Naive thymus-derived CD4-positive, alpha-beta T cell (primary cell): ENCODE results near the gene ANKH. TPM values are rescaled to one million over a fixed set of nuclear protein-coding genes. Genes with fewer than 3 reads are reported as not detected.

Experiments
- ATAC-seq: fragments of 150-1000 bp; cut with Tn5 transposase; 2 replicates; pipeline ENCODE4 v1.10.0; 2021; ENCODE audit warnings: mild to moderate bottlenecking, moderate library complexity
- CTCF ChIA-PET: fragments of 350-600 bp; sonication (Branson Sonifier 250); formaldehyde crosslinking; loops from one replicate; lab custom pipeline; 2021; ENCODE audit warnings: antibody characterized with exemption; lab: Charles Lee
- POLR2A ChIA-PET: fragments of 350-600 bp; sonication (Branson Sonifier 250); formaldehyde crosslinking; loops from one replicate; lab custom pipeline; 2021; ENCODE audit warnings: antibody characterized with exemption, inconsistent platforms; lab: Charles Lee
- DNase-seq, 9 donors: peaks; one replicate each; pipeline versions ENCODE4 v3.0.0 to v3.0.0-alpha.2; 2020 to 2022; ENCODE audit warnings: mixed read lengths in 1 of 9
- H3K27ac ChIP-seq: one replicate; pipeline ENCODE4 v1.7.0; 2013; ENCODE audit warnings: mild to moderate bottlenecking, low read depth, low read length, moderate library complexity
- H3K27me3 ChIP-seq, 2 donors: one replicate each; pipeline ENCODE4 v1.7.0; 2013; ENCODE audit warnings: low read length in 2 of 2, mild to moderate bottlenecking in 2 of 2, moderate library complexity in 2 of 2; ENCODE audit not compliant: control insufficient read depth in 2 of 2, insufficient read depth in 2 of 2
- H3K36me3 ChIP-seq, 3 experiments: 1 replicate in 2 of 3; 2 replicates in 1 of 3; pipeline ENCODE4 v1.7.0; 2013; ENCODE audit warnings: low read length in 3 of 3, mild to moderate bottlenecking in 3 of 3, moderate library complexity in 1 of 3; ENCODE audit not compliant: insufficient read depth in 3 of 3, control insufficient read depth in 2 of 3
- H3K4me1 ChIP-seq, 2 donors: one replicate each; pipeline ENCODE4 v1.7.0; 2013; ENCODE audit warnings: low read length in 2 of 2, mild to moderate bottlenecking in 2 of 2, moderate library complexity in 1 of 2; ENCODE audit not compliant: control insufficient read depth in 2 of 2, insufficient read depth in 2 of 2
- H3K4me3 ChIP-seq: 2 replicates; pipeline ENCODE4 v1.7.0; 2013; ENCODE audit warnings: mild to moderate bottlenecking, low read length
- H3K9me3 ChIP-seq, 3 experiments: 1 replicate in 2 of 3; 2 replicates in 1 of 3; pipeline ENCODE4 v1.7.0; 2013; ENCODE audit warnings: low read length in 3 of 3; ENCODE audit not compliant: control insufficient read depth in 2 of 3
- H3K27ac Mint-ChIP-seq, 9 donors: one replicate each; pipeline ENCODE4 v1.8.0; 2020 to 2022; ENCODE audit warnings: mixed read lengths in 9 of 9, mild to moderate bottlenecking in 8 of 9, moderate library complexity in 5 of 9, inconsistent platforms in 2 of 9
- H3K27me3 Mint-ChIP-seq, 5 donors: one replicate each; pipeline ENCODE4 v1.8.0; 2021 to 2022; ENCODE audit warnings: mixed read lengths in 5 of 5, mild to moderate bottlenecking in 1 of 5
- H3K36me3 Mint-ChIP-seq, 5 donors: one replicate each; pipeline ENCODE4 v1.8.0; 2020 to 2022; ENCODE audit warnings: mixed read lengths in 5 of 5, mild to moderate bottlenecking in 3 of 5, inconsistent platforms in 1 of 5
- H3K4me1 Mint-ChIP-seq, 7 donors: one replicate each; pipeline ENCODE4 v1.8.0; 2020 to 2022; ENCODE audit warnings: mixed read lengths in 7 of 7, mild to moderate bottlenecking in 3 of 7, inconsistent platforms in 1 of 7
- H3K4me3 Mint-ChIP-seq, 10 donors: one replicate each; pipeline ENCODE4 v1.8.0; 2020 to 2022; ENCODE audit warnings: mild to moderate bottlenecking in 10 of 10, mixed read lengths in 10 of 10, moderate library complexity in 6 of 10, inconsistent platforms in 2 of 10
- H3K9me3 Mint-ChIP-seq, 11 donors: one replicate each; pipeline ENCODE4 v1.8.0; 2020 to 2022; ENCODE audit warnings: mixed read lengths in 11 of 11, mild to moderate bottlenecking in 4 of 11, inconsistent platforms in 1 of 11, moderate library complexity in 1 of 11
- intact Hi-C, 2 donors: fragments of 100-400 bp; cut with micrococcal nuclease; formaldehyde crosslinking; loops; one replicate each; pipeline ENCODE4 v1.15.1; 2023
- polyA plus RNA-seq, 2 donors: library from polyadenylated mRNA; unstranded; fragments of 300-500 nt; fragmentation: Illumina TruSeq; gene quantifications; one replicate each; pipeline ENCODE4 v1.2.3, GENCODE V29; 2021
- total RNA-seq, 6 experiments: library from RNA in 5 of 6; stranded (reverse) in 5 of 6; gene quantifications; 1 replicate in 5 of 6; 2 replicates in 1 of 6; pipeline ENCODE4 v1.2.3 and lab custom pipeline; 2021 to 2026

Gene ANKH
- total and polyA plus RNA-seq, 7 experiments from 2014 or later: 35.9 to 190 (median 69.5) TPM

GRCh38 chr5:14726066-14726838 is 145.3 kb downstream of the ANKH start:
- H3K4me1 ChIP-seq: peaks cover 0 to 5% of the 10 kb centered on the region in 2 donors
- CTCF ChIA-PET: interaction anchor here (0.9 to 4.2 kb wide), 10 partner anchors 9 to 277 kb away, joined by 3 to 49 read pairs (median 9); no protein-coding TSS in a partner anchor
- POLR2A ChIA-PET: interaction anchor here (1.2 kb wide), 2 partner anchors 13 to 40 kb away, joined by 3 to 6 read pairs; no protein-coding TSS in a partner anchor
- H3K4me3 ChIP-seq: no peak overlapping the region
- Mint-ChIP-seq H3K27me3 (no peaks in the 10 kb centered on the region), H3K9me3 (no peaks in the 10 kb centered on the region), H3K27ac (peak overlapping the region in 4 of 9 donors; percentile 28 to 50 (median 42)), H3K36me3 (peaks cover 9 to 48% (median 18%) of the 10 kb centered on the region in 5 donors), H3K4me1 (peaks cover 8 to 31% (median 25%) of the 10 kb centered on the region in 7 donors), H3K4me3 (peak overlapping the region in 1 of 10 donors; percentile 56)
- no peaks in the 10 kb centered on the region for H3K9me3 ChIP-seq
- DNase-seq (no peak), ATAC-seq (no peak)
- H3K36me3 ChIP-seq: peaks cover 0 to 33% (median 0%) of the 10 kb centered on the region in 3 experiments
- H3K27me3 ChIP-seq: no peaks in the 10 kb centered on the region
- intact Hi-C loops: loop anchor here in 1 of 2 donors (5.0 kb wide), 1 partner anchor 86 kb away; no protein-coding TSS in a partner anchor
- H3K27ac ChIP-seq: no peak overlapping the region

GRCh38 chr5:14724633-14725032 is 146.9 kb downstream of the ANKH start:
- Mint-ChIP-seq H3K4me1 (peaks cover 17 to 46% (median 41%) of the 10 kb centered on the region in 7 donors), H3K36me3 (peaks cover 9 to 46% (median 19%) of the 10 kb centered on the region in 5 donors), H3K27ac (peak overlapping the region in 4 of 9 donors; percentile 17 to 60 (median 32)), H3K4me3 (no peak overlapping the region), H3K9me3 (no peaks in the 10 kb centered on the region), H3K27me3 (no peaks in the 10 kb centered on the region)
- ATAC-seq (peak; percentile 37), DNase-seq (no peak)
- Histone ChIP-seq H3K27ac (no peak overlapping the region), H3K36me3 (peaks cover 0 to 18% (median 0%) of the 10 kb centered on the region in 3 experiments), H3K4me3 (no peak overlapping the region), H3K9me3 (no peaks in the 10 kb centered on the region), H3K4me1 (peaks cover 0 to 18% of the 10 kb centered on the region in 2 donors), H3K27me3 (no peaks in the 10 kb centered on the region)
- intact Hi-C loops: loop anchor here in 1 of 2 donors (5.0 kb wide), 1 partner anchor 88 kb away; no protein-coding TSS in a partner anchor
- POLR2A ChIA-PET: no interaction called here
- CTCF ChIA-PET: interaction anchor here (0.6 to 3.3 kb wide), 11 partner anchors 11 to 279 kb away, joined by 3 to 26 read pairs (median 3); no protein-coding TSS in a partner anchor

GRCh38 chr5:14723701-14724132 is 147.9 kb downstream of the ANKH start:
- H3K4me3 Mint-ChIP-seq: no peak overlapping the region
- Histone ChIP-seq H3K27me3 (no peaks in the 10 kb centered on the region), H3K27ac (no peak overlapping the region), H3K9me3 (no peaks in the 10 kb centered on the region), H3K4me1 (peaks cover 0 to 18% of the 10 kb centered on the region in 2 donors), H3K4me3 (no peak overlapping the region), H3K36me3 (peaks cover 0 to 15% (median 0%) of the 10 kb centered on the region in 3 experiments)
- H3K9me3 Mint-ChIP-seq: no peaks in the 10 kb centered on the region
- H3K4me1 Mint-ChIP-seq: peaks cover 17 to 54% (median 50%) of the 10 kb centered on the region in 7 donors
- POLR2A ChIA-PET: no interaction called here
- CTCF ChIA-PET: interaction anchor here (1.5 kb wide), 1 partner anchor 17 kb away, joined by 4 read pairs; no protein-coding TSS in a partner anchor
- intact Hi-C loops: no loop called here
- peak overlapping the region in 2 of 9 donors; percentile 37 to 75 for H3K27ac Mint-ChIP-seq
- H3K27me3 Mint-ChIP-seq: no peaks in the 10 kb centered on the region
- peaks cover 9 to 49% (median 22%) of the 10 kb centered on the region in 5 donors for H3K36me3 Mint-ChIP-seq
- DNase-seq: no peak
- peak; percentile 36 for ATAC-seq

DNA sequence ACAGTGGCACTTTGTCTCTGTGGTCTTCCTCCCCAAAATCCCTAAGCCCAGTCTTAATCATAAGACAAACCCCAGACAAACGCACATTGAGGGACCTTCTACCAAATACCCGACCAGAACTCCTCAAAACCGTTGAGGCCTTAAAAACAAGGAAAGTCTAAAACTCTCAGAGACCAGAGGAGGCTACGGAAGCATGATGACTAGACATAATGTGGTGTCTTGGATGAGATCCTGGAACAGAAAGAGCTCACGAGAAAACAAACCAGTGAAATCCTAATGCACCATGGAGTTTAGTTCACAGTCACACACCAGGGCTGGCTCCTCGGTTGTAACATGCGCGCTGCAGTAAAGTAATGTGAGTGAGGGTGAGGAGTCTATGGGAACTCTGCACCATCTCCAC is 148.7 kb downstream of the ANKH start:
- H3K27me3 Mint-ChIP-seq: no peaks in the 10 kb centered on the region
- no peaks in the 10 kb centered on the region for H3K9me3 Mint-ChIP-seq
- Histone ChIP-seq H3K4me1 (peaks cover 0 to 18% of the 10 kb centered on the region in 2 donors), H3K27ac (no peak overlapping the region), H3K4me3 (no peak overlapping the region), H3K36me3 (peaks cover 0 to 11% (median 0%) of the 10 kb centered on the region in 3 experiments), H3K9me3 (no peaks in the 10 kb centered on the region), H3K27me3 (no peaks in the 10 kb centered on the region)
- no peak for DNase-seq
- no peak for ATAC-seq
- CTCF ChIA-PET: no interaction called here
- peaks cover 9 to 53% (median 22%) of the 10 kb centered on the region in 5 donors for H3K36me3 Mint-ChIP-seq
- peaks cover 17 to 62% (median 56%) of the 10 kb centered on the region in 7 donors for H3K4me1 Mint-ChIP-seq
- intact Hi-C loops: no loop called here
- peak overlapping the region in 6 of 9 donors; percentile 39 to 79 (median 52) for H3K27ac Mint-ChIP-seq
- POLR2A ChIA-PET: interaction anchor here (6.7 kb wide), 1 partner anchor 16 kb away, joined by 60 read pairs; no protein-coding TSS in a partner anchor
- H3K4me3 Mint-ChIP-seq: no peak overlapping the region

GRCh38 chr5:14721990-14722656 is 149.5 kb downstream of the ANKH start:
- Mint-ChIP-seq H3K9me3 (no peaks in the 10 kb centered on the region), H3K4me3 (no peak overlapping the region), H3K36me3 (peaks cover 9 to 56% (median 25%) of the 10 kb centered on the region in 5 donors), H3K27me3 (no peaks in the 10 kb centered on the region), H3K4me1 (peaks cover 18 to 58% (median 55%) of the 10 kb centered on the region in 7 donors), H3K27ac (peak overlapping the region in 5 of 9 donors; percentile 39 to 75 (median 46))
- ChIA-PET POLR2A (interaction anchor here (1.4 to 6.7 kb wide), 2 partner anchors 15 to 19 kb away, joined by 3 to 60 read pairs; no protein-coding TSS in a partner anchor), CTCF (interaction anchor here (0.6 to 2.9 kb wide), 3 partner anchors 37 to 360 kb away, joined by 4 to 16 read pairs (median 4); no protein-coding TSS in a partner anchor)
- Histone ChIP-seq H3K4me3 (no peak overlapping the region), H3K9me3 (no peaks in the 10 kb centered on the region), H3K36me3 (peaks cover 0 to 15% (median 2%) of the 10 kb centered on the region in 3 experiments), H3K4me1 (peaks cover 0 to 14% of the 10 kb centered on the region in 2 donors), H3K27ac (no peak overlapping the region), H3K27me3 (no peaks in the 10 kb centered on the region)
- intact Hi-C loops: no loop called here
- ATAC-seq (no peak), DNase-seq (no peak)
